OCI-LY1 (cell line): ENCODE results near the gene AKAP1.

Experiments
- CTCF ChIP-seq: fragments of 200-600 bp; sonication (generic), shearing (Covaris generic); IDR thresholded peaks from 2 replicates; pipeline ENCODE4 v1.5.1; 2017; ENCODE audit warnings: mild to moderate bottlenecking, antibody characterized with exemption, low read length, moderate library complexity, mixed read lengths
- EZH2 ChIP-seq: fragments of 200-600 bp; sonication (generic), shearing (Covaris generic); IDR thresholded peaks from 2 replicates; pipeline ENCODE4 v1.8.0; 2017; ENCODE audit warnings: borderline replicate concordance, mixed run types, mild to moderate bottlenecking, antibody characterized with exemption, low read length, moderate library complexity, mixed read lengths

- TF ChIP-seq EZH2 (no peak), CTCF (no peak)
Measured at GRCh38 chr17:57091186-57091618, 6.2 kb downstream of the AKAP1 start.
